Left ventricle myocardium inferior (tissue), 1 donor: Measurements from ENCODE around the gene EPB41. TPM values are rescaled to one million over a fixed set of nuclear protein-coding genes. Genes with fewer than 3 reads are reported as not detected.
"Not testable (repeated sequence)": the region's sequence is repeated elsewhere in the genome, so short reads cannot be mapped to it uniquely, and the experiment has no call there.

ENCODE experiments used
- DNase-seq: peaks from one replicate; pipeline ENCODE4 v3.0.0-alpha.2; 2020
- H3K27ac ChIP-seq: fragments of 200-600 bp; replicated peaks from 2 replicates; pipeline ENCODE4 v1.8.0; 2021
- H3K27me3 ChIP-seq: fragments of 200-600 bp; 2 replicates; pipeline ENCODE4 v1.8.0; 2021; ENCODE audit warnings: low read depth
- H3K36me3 ChIP-seq: fragments of 200-600 bp; 2 replicates; pipeline ENCODE4 v1.8.0; 2021
- H3K4me1 ChIP-seq: fragments of 200-600 bp; 2 replicates; pipeline ENCODE4 v1.8.0; 2021
- H3K4me3 ChIP-seq: fragments of 200-600 bp; 2 replicates; pipeline ENCODE4 v1.8.0; 2021; ENCODE audit warnings: mild to moderate bottlenecking, moderate library complexity
- H3K9me3 ChIP-seq: fragments of 200-600 bp; replicated peaks from 2 replicates; pipeline ENCODE4 v1.8.0; 2021
- CTCF ChIP-seq: fragments of 200-600 bp; IDR thresholded peaks from 2 replicates; pipeline ENCODE4 v1.8.0; 2021; ENCODE audit warnings: antibody characterized with exemption, mild to moderate bottlenecking, borderline replicate concordance
- intact Hi-C: fragments of 100-400 bp; cut with micrococcal nuclease; formaldehyde crosslinking; loops from one replicate; pipeline ENCODE4 v1.11.0; 2022
- total RNA-seq: library from RNA; stranded (reverse); fragmentation: NEBNext Ultra II Directional; extraction: Animal tissue kit (Norgen Biotek cat#: 25700); gene quantifications from one replicate; pipeline ENCODE4 v1.2.1, GENCODE V29; 2021
- donor health status: DM: no; HTN: yes; CAD: no; lungs with severe emphysema.

Gene EPB41
- total RNA-seq, 1 donor from 2014 or later = 23.4 TPM

- intact Hi-C loops = no loop called here
- Histone ChIP-seq H3K27me3 (no peaks in the 10 kb centered on the region), H3K36me3 (peaks cover 12% of the 10 kb centered on the region), H3K9me3 (no peaks in the 10 kb centered on the region), H3K4me1 (peaks cover 6% of the 10 kb centered on the region), H3K27ac (no peak overlapping the region), H3K4me3 (no peak overlapping the region)
- no peak for DNase-seq
- TF ChIP-seq CTCF = no peak
Observed at GRCh38 chr1:29096231-29096886, 182.0 kb downstream of the EPB41 start.

GRCh38 chr1:29099286-29099685 lies 184.9 kb downstream of the EPB41 start:
- intact Hi-C loops = no loop called here
- peaks cover 20% of the 10 kb centered on the region for H3K36me3 ChIP-seq
- no peak for DNase-seq
- TF ChIP-seq CTCF = no peak
- no peak overlapping the region for H3K4me3 ChIP-seq
- H3K4me1 ChIP-seq = no peaks in the 10 kb centered on the region
- H3K9me3 ChIP-seq = no peaks in the 10 kb centered on the region
- no peaks in the 10 kb centered on the region for H3K27me3 ChIP-seq
- H3K27ac ChIP-seq = no peak overlapping the region

- intact Hi-C loops = no loop called here
- H3K27ac ChIP-seq = no peak overlapping the region
- no peaks in the 10 kb centered on the region for H3K9me3 ChIP-seq
- TF ChIP-seq CTCF = no peak
- no peaks in the 10 kb centered on the region for H3K4me1 ChIP-seq
- no peak for DNase-seq
- peaks cover 20% of the 10 kb centered on the region for H3K36me3 ChIP-seq
- no peak overlapping the region for H3K4me3 ChIP-seq
- no peaks in the 10 kb centered on the region for H3K27me3 ChIP-seq
Observed at GRCh38 chr1:29100487-29100886, 186.1 kb downstream of the EPB41 start.

GRCh38 chr1:29105822-29106221 lies 191.5 kb downstream of the EPB41 start:
- DNase-seq = no peak
- no peak overlapping the region for H3K27ac ChIP-seq
- peaks cover 18% of the 10 kb centered on the region for H3K36me3 ChIP-seq
- H3K9me3 ChIP-seq = no peaks in the 10 kb centered on the region
- no peak overlapping the region for H3K4me3 ChIP-seq
- intact Hi-C loops = no loop called here
- no peak for TF ChIP-seq CTCF
- no peaks in the 10 kb centered on the region for H3K27me3 ChIP-seq
- no peaks in the 10 kb centered on the region for H3K4me1 ChIP-seq

GRCh38 chr1:29108041-29108440 lies 193.7 kb downstream of the EPB41 start:
- H3K36me3 ChIP-seq = peaks cover 14% of the 10 kb centered on the region
- DNase-seq, intact Hi-C loops, H3K4me1 ChIP-seq, H3K4me3 ChIP-seq, H3K27me3 ChIP-seq, H3K9me3 ChIP-seq, H3K27ac ChIP-seq: not testable (repeated sequence)

- Histone ChIP-seq H3K4me1 (no peaks in the 10 kb centered on the region), H3K36me3 (peaks cover 20% of the 10 kb centered on the region), H3K27me3 (no peaks in the 10 kb centered on the region), H3K27ac (no peak overlapping the region), H3K9me3 (no peaks in the 10 kb centered on the region), H3K4me3 (no peak overlapping the region)
- TF ChIP-seq CTCF = no peak
- DNase-seq = no peak
- intact Hi-C loops = no loop called here
Observed at GRCh38 chr1:29112705-29113412, 198.5 kb downstream of the EPB41 start.
